Calu3 (cell line): Measurements from ENCODE around the gene DMRTA2. TPM values are rescaled to one million over a fixed set of nuclear protein-coding genes. Genes with fewer than 3 reads are reported as not detected.

Experiments
- Bru-seq: library from RNA; stranded (reverse); fragments of 400-500 nt; gene quantifications from one replicate; lab custom pipeline; 2021; lab: Mats Ljungman, UMichigan
- BruChase-seq, 2 experiments: library from RNA; stranded (reverse); fragments of 400-500 nt; gene quantifications; one replicate each; lab custom pipeline; 2021; lab: Mats Ljungman, UMichigan
- BruUV-seq: library from RNA; stranded (reverse); fragments of 400-500 nt; replicated peaks from 2 replicates; lab custom pipeline; 2021; lab: Mats Ljungman, UMichigan
- CTCF ChIA-PET: fragments of 300-600 bp; sonication (Branson Sonifier 250); formaldehyde crosslinking; loops from one replicate; lab custom pipeline; 2022; ENCODE audit warnings: antibody characterized with exemption; lab: Charles Lee
- DNase-seq: peaks from one replicate; pipeline ENCODE4 v3.0.0; 2022
- H3K27ac Mint-ChIP-seq: one replicate; pipeline ENCODE4 v1.8.0; 2022; ENCODE audit warnings: mixed read lengths; ENCODE audit not compliant: unreplicated experiment
- H3K27me3 Mint-ChIP-seq: one replicate; pipeline ENCODE4 v1.8.0; 2022; ENCODE audit warnings: mixed read lengths; ENCODE audit not compliant: unreplicated experiment
- H3K36me3 Mint-ChIP-seq: one replicate; pipeline ENCODE4 v1.8.0; 2022; ENCODE audit warnings: mild to moderate bottlenecking, moderate library complexity, mixed read lengths; ENCODE audit not compliant: insufficient read depth, unreplicated experiment
- H3K4me1 Mint-ChIP-seq: one replicate; pipeline ENCODE4 v1.8.0; 2022; ENCODE audit warnings: mild to moderate bottlenecking, low read depth, mixed read lengths; ENCODE audit not compliant: unreplicated experiment
- H3K4me3 Mint-ChIP-seq: one replicate; pipeline ENCODE4 v1.8.0; 2022; ENCODE audit warnings: mild to moderate bottlenecking, low read depth, moderate library complexity, mixed read lengths; ENCODE audit not compliant: unreplicated experiment
- H3K9me3 Mint-ChIP-seq: one replicate; pipeline ENCODE4 v1.8.0; 2022; ENCODE audit warnings: low read depth, mixed read lengths; ENCODE audit not compliant: unreplicated experiment
- CTCF ChIP-seq: fragments of 200-600 bp; IDR thresholded peaks from one replicate; pipeline ENCODE4 v1.8.0; 2022; ENCODE audit warnings: antibody characterized with exemption; ENCODE audit not compliant: unreplicated experiment
- intact Hi-C: fragments of 100-400 bp; cut with micrococcal nuclease; formaldehyde crosslinking; loops from one replicate; pipeline ENCODE4 v1.10.0; 2022; ENCODE audit not compliant: unreplicated experiment
- long read RNA-seq: library from polyadenylated mRNA; stranded (forward); transcript quantifications from one replicate; pipeline ENCODE4 v2.0.0, GENCODE V29; 2022
- total RNA-seq: library from RNA; stranded (reverse); gene quantifications from 2 replicates; pipeline ENCODE4 v1.2.3, GENCODE V29; 2022

The DMRTA2 gene
- total RNA-seq (0.19 and 0.37 TPM in 2 replicates), Bru-seq, nascent RNA (percentile 15 among the genes with signal in this experiment), BruChase-seq, experiment 1, labeled RNA remaining after a 6-hour chase (percentile 26 among the genes with signal in this experiment), BruChase-seq, experiment 2, labeled RNA remaining after a 2-hour chase (percentile 19 among the genes with signal in this experiment)
- long read RNA-seq = 0 reads

GRCh38 chr1:50422946-50423669 lies at the start of gene DMRTA2:
DMRTA2 (minus strand) TSS chr1:50423443; CDS start chr1:50421536, 1,907 bp downstream.
- Mint-ChIP-seq H3K9me3 (no peaks in the 10 kb centered on the region), H3K4me1 (peaks cover 18% of the 10 kb centered on the region), H3K27ac (no peak within 1 kb of the TSS), H3K36me3 (peaks cover 20% of the 10 kb centered on the region), H3K27me3 (peaks cover 68% of the 10 kb centered on the region), H3K4me3 (no peak within 1 kb of the TSS)
- CTCF ChIA-PET = no interaction called here
- intact Hi-C loops = no loop called here
- TF ChIP-seq CTCF = no peak
- no peak for DNase-seq
- no TSS peak for BruUV-seq

DNA sequence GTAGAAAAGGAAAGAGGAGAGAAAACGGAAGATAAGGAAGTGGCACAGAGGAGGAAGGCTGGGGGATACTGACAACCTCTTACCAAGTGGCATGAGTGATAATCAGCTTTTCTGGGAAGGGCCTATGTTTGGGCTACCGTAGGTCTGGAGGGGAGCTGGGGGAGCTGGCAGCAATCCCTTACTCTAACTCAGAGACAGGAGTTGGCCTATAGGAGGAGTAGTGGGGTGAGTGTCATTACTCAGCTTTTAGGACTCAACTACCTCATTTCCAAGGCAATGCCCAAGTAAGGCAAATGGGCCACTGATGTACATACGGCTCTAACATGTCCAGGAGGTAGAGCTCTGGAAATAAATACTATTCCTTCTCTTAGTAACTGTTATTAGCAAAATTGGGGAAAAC lies 48.7 kb upstream of the DMRTA2 start:
- Mint-ChIP-seq H3K27me3 (no peaks in the 10 kb centered on the region), H3K36me3 (peaks cover 6% of the 10 kb centered on the region), H3K4me3 (no peak overlapping the region), H3K27ac (no peak overlapping the region), H3K9me3 (no peaks in the 10 kb centered on the region), H3K4me1 (peaks cover 14% of the 10 kb centered on the region)
- no peak for DNase-seq
- BruUV-seq = no TSS peak
- no peak for TF ChIP-seq CTCF
- intact Hi-C loops = no loop called here
- CTCF ChIA-PET = no interaction called here

DNA sequence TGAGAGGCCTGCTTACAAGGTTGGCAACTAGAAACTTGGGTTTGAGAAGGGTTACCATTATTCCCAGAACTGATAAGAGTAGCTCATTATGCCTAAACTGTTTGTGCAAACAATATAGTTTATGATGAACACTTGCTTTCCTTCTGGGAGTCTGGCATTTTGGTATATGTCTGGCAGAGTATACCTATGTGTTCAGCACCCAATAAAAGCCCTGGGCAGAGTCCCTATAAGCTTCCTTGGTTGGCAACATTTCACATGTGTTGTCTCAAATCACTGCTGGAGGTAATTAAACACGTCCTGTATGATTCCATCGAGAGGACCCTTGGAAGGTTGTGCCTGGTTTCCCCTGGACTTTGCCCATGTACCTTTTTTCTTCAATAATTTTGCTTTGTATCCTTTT lies 39.7 kb upstream of the DMRTA2 start:
- no peak for DNase-seq
- Mint-ChIP-seq H3K27ac (no peak overlapping the region), H3K27me3 (no peaks in the 10 kb centered on the region), H3K4me3 (no peak overlapping the region), H3K9me3 (no peaks in the 10 kb centered on the region), H3K4me1 (no peaks in the 10 kb centered on the region), H3K36me3 (no peaks in the 10 kb centered on the region)
- intact Hi-C loops = no loop called here
- BruUV-seq = no TSS peak
- TF ChIP-seq CTCF = no peak
- CTCF ChIA-PET = interaction anchor here (0.8 kb wide), 1 partner anchor 12 kb away, joined by 3 read pairs; no protein-coding TSS in a partner anchor

DNA sequence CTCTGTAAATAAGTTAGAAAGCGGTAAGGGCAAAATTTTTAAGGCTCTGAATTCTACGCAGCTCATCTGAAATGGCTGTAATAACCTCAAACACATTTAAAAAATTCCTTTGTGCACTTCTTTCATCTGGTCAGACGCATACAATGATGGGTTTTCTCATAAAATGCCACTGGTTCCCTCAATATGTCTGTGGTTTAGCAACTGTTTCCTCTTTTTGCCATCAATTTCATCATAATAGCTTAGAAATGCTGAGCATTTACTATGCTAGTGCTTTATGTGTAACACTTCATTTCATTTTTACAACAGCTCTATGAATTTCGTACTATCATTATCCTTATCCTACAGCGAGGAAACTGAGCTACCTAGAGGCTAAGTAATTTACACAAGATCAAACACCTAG lies 35.3 kb upstream of the DMRTA2 start:
- TF ChIP-seq CTCF = no peak
- H3K27me3 Mint-ChIP-seq = no peaks in the 10 kb centered on the region
- DNase-seq = no peak
- H3K36me3 Mint-ChIP-seq = no peaks in the 10 kb centered on the region
- CTCF ChIA-PET = interaction anchor here (0.7 kb wide), 1 partner anchor 768 kb away, joined by 3 read pairs; no protein-coding TSS in a partner anchor
- H3K27ac Mint-ChIP-seq = no peak overlapping the region
- intact Hi-C loops = no loop called here
- no peaks in the 10 kb centered on the region for H3K4me1 Mint-ChIP-seq
- BruUV-seq = no TSS peak
- no peak overlapping the region for H3K4me3 Mint-ChIP-seq
- no peaks in the 10 kb centered on the region for H3K9me3 Mint-ChIP-seq
